ENCODE results near the gene ABITRAM. TPM values are rescaled to one million over a fixed set of nuclear protein-coding genes. Genes with fewer than 3 reads are reported as not detected.

The ABITRAM gene
- total RNA-seq, 4 donors from 2014 or later, result 7.6 to 9.4 (median 9.1) TPM

DNA sequence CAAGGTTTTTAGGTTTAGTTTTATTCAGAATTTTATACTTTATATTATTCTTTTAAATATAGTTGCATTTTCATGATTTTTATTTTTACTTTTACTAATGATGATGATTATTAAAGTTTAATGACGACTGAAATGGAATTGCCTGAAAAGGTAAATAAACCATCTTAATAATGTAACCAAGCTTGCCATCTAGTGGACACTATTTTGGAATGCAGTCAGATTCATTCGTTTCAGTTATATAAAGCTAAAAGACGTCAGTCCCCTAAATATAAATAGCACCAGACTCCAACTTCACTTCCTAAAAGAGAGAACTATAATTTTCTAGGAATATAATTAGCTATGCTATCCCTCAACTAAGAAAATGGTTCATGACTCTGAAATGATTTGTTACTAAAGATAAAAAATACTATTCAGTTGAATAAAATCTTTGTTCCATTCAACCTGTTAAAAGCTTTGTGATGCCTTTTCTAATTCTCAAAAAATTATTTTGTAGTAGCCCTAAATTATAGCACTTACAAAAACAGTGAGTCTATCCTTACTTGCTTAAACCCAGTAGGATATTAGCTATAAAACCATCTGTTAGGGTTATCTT, 19.9 kb downstream of the ABITRAM start:
- ATAC-seq (ENCODE audit: low FRiP score), result no peak

DNA sequence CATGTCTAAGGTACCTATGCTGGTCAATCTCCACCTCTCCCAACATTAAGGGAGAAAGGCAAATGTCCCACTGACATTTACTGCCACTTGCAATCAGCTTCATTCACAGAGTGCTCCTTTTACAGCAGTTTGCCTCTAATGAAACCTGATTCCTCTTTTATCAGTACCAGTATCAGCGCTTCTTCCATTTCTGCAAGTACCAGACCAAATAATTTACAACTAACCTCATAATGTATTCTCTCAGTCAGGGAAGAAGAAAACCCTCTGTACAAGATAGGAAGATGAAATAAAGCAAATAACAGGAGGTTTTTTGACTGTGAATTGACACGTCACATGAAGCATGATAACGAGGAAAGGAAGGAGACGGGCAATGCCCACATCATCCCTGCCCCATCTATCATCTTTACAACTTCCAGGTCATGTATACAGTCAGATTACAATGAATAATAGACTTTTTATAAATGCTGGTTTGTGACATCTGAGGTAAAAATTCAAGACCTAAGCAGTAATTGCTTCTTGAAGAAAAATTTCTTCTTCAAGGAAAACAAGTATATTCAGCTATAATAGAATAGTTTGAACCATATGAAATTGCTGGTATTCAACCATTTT, 21.9 kb downstream of the ABITRAM start:
- DNase-seq (ENCODE audit: low spot score), result no peak
- TF ChIP-seq, protein P1, sequence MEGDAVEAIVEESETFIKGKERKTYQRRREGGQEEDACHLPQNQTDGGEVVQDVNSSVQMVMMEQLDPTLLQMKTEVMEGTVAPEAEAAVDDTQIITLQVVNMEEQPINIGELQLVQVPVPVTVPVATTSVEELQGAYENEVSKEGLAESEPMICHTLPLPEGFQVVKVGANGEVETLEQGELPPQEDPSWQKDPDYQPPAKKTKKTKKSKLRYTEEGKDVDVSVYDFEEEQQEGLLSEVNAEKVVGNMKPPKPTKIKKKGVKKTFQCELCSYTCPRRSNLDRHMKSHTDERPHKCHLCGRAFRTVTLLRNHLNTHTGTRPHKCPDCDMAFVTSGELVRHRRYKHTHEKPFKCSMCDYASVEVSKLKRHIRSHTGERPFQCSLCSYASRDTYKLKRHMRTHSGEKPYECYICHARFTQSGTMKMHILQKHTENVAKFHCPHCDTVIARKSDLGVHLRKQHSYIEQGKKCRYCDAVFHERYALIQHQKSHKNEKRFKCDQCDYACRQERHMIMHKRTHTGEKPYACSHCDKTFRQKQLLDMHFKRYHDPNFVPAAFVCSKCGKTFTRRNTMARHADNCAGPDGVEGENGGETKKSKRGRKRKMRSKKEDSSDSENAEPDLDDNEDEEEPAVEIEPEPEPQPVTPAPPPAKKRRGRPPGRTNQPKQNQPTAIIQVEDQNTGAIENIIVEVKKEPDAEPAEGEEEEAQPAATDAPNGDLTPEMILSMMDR (IDR thresholded peaks at IDR 0.05), result no peak
- ATAC-seq (ENCODE audit: low FRiP score), result no peak

More for the DNA sequence above, 19.9 kb downstream of the ABITRAM start:
- TF ChIP-seq, protein P1 (IDR thresholded peaks at IDR 0.05), result no peak
- no peak for DNase-seq (ENCODE audit: low spot score)

DNA sequence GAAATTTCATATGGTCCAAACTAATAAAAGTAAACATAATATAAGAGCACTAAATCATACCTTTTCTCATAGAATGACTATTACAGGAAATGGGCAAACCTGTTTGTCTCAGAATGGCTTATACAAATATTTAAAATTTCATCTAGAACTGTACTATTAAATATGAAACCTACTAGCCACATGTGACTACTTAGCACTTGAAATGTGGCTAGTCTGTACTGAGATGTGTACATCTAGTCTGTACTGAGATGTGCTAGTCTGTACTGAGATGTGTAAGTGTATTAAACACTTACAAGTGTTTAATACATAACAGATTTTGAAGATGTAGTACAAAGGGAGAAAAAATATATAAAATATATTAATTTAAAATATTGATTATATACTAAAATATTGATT, 22.4 kb downstream of the ABITRAM start:
- DNase-seq (ENCODE audit: low spot score), result no peak
- ATAC-seq (ENCODE audit: low FRiP score), result no peak

DNA sequence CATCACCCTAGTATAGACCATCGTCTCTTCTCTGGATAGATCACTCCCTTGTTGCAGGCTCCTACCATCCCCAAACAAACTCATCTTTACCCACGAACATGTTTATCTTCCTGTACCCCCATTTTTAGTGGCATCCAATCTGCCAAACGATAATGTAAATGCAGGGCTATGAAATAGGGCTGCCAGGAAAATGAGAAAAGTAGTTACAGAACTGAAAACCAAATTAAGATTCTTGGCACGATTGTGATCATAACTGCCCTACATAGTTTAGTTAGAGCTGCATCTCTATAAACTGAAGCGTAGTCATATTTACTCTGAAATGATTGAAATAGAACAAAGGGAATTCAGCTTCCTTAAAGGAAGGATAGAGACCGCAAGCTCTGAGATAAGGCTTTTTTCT, 26.1 kb downstream of the ABITRAM start:
- TF ChIP-seq, protein P1 (IDR thresholded peaks at IDR 0.05), result no peak
- DNase-seq (ENCODE audit: low spot score), result no peak
- no peak for ATAC-seq (ENCODE audit: low FRiP score)

More for the DNA sequence above, 22.4 kb downstream of the ABITRAM start:
- TF ChIP-seq, protein P1 (IDR thresholded peaks at IDR 0.05), result no peak

DNA sequence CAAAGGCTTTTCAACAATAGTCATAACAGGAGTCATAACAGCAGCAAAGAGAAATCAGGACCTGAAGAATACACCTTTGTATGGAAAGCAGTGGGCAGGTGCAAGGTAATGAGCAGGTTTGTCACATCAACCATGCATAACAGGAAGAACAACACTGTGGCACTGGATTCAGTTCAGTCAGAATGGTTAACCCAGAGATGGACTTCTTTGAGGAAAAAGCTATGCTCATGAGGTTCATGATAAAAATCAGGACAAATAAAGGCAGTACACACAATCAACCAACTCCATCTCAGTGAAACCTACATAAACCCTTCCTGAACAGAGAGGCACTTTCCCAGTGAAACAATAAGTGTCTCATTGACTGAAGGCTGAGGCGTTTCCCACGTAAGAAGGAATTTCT, 27.0 kb downstream of the ABITRAM start:
- TF ChIP-seq, protein P1 (IDR thresholded peaks at IDR 0.05), result no peak
- ATAC-seq (ENCODE audit: low FRiP score), result no peak
- no peak for DNase-seq (ENCODE audit: low spot score)

DNA sequence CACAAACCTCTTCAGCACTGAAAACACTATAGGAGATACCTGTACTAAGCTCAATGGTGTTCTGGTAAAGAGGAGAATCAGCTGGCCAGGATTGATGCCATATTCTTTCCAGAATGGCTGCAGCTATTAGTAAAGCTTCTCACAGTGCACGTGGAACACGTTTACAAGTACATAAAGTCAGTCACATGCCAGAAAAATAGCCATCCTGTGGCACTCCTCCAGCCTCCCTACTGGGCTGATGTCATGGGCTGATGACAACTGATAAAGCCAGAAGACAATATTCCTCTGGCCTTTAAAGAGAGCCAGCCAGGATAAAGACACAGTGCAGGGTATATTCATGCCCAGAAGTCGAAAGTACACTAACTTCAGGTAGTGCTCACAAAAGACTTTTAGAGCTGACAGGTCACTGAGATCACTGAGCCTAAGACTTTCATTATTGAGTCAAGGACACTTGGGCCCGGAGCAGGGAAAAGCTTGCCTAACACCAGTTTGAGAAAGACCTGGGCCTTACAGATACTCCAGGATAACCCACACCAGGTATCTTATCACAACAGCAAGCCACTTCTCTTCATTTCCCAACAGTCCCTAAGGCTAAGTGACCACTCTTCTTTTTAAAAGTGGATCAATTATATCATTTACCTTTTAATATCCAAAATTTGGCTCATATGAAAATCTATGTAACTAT, 29.4 kb downstream of the ABITRAM start:
- TF ChIP-seq, protein P1 (IDR thresholded peaks at IDR 0.05), result no peak
- ATAC-seq (ENCODE audit: low FRiP score), result no peak
- no peak for DNase-seq (ENCODE audit: low spot score)
